Thyroid gland (tissue), 4 donors: ENCODE data around the gene COL9A3. TPM values are rescaled to one million over a fixed set of nuclear protein-coding genes. Genes with fewer than 3 reads are reported as not detected.

Experiments used
- DNase-seq, 2 donors: peaks; one replicate each; pipeline ENCODE4 v3.0.0-alpha.2; 2019
- H3K27ac ChIP-seq, 3 donors: fragments of 200-600 bp; sonication (generic); 1 replicate in 2 of 3; 2 replicates in 1 of 3; pipeline ENCODE4 v1.5.1; 2016 to 2019; ENCODE audit warnings: mild to moderate bottlenecking in 1 of 3, moderate library complexity in 1 of 3
- H3K27me3 ChIP-seq: fragments of 200-600 bp; sonication (generic); one replicate; pipeline ENCODE4 v1.5.1; 2019
- H3K36me3 ChIP-seq, 2 donors: fragments of 200-600 bp; sonication (generic); one replicate each; pipeline ENCODE4 v1.5.1; 2016 to 2019
- H3K4me1 ChIP-seq, 2 donors: fragments of 200-600 bp; sonication (generic); one replicate each; pipeline ENCODE4 v1.5.1; 2017 to 2019
- H3K4me3 ChIP-seq, 3 donors: fragments of 200-600 bp; sonication (generic); replicated peaks in 1 of 3; 1 replicate in 2 of 3; 2 replicates in 1 of 3; pipeline ENCODE4 v1.5.1; 2016; ENCODE audit warnings: mild to moderate bottlenecking in 1 of 3
- H3K9me3 ChIP-seq: fragments of 200-600 bp; sonication (generic); one replicate; pipeline ENCODE4 v1.5.1; 2017
- POLR2A ChIP-seq, 2 donors: fragments of 450-650 bp; IDR thresholded peaks; one replicate each; pipeline ENCODE4 v1.6.1; 2017; ENCODE audit warnings: antibody characterized with exemption in 2 of 2, mild to moderate bottlenecking in 2 of 2, moderate library complexity in 1 of 2
- WGBS, 2 donors: methylation state at CpG; one replicate each; pipeline ENCODE4 v1.1.5; 2017; 5-methylcytosine and 5-hydroxymethylcytosine counted together
- intact Hi-C: fragments of 100-400 bp; cut with DNase I; formaldehyde crosslinking; loops from one replicate; pipeline ENCODE4 v1.15.1; 2023
- total RNA-seq, 4 donors: library from RNA; depleted of rRNA; stranded (reverse); fragments of >200 nt; gene quantifications; one replicate each; pipeline ENCODE4 v1.2.3, GENCODE V29; 2016
- TF ChIP-seq, protein P1 (sequence below), 6 experiments: fragments of 200-600 bp in 3 of 6; fragments of 450-650 bp in 3 of 6; sonication (generic) in 3 of 6; IDR thresholded peaks; one replicate each; pipeline ENCODE4 v1.5.1; 2016 to 2019; ENCODE audit warnings: antibody characterized with exemption in 6 of 6, mild to moderate bottlenecking in 2 of 6, inconsistent platforms in 1 of 6, moderate library complexity in 1 of 6

Gene COL9A3
- total RNA-seq, 4 donors from 2014 or later, result 5.3 to 113 (median 62.8) TPM

- 90 to 91% methylated on average over 17 to 19 of the region's 23 CpGs for WGBS, 2 donors
- H3K36me3 ChIP-seq, result peaks cover 42 to 47% of the 10 kb centered on the region in 2 donors
- no peaks in the 10 kb centered on the region for H3K27me3 ChIP-seq
- DNase-seq, result no peak
- intact Hi-C loops, result loop anchor here (2.0 to 5.0 kb wide), 2 partner anchors 53 to 140 kb away; partner anchors contain the start of gene TCFL5
- H3K4me3 ChIP-seq, result no peak overlapping the region
- peaks cover 8 to 23% of the 10 kb centered on the region in 2 donors for H3K4me1 ChIP-seq
- no peaks in the 10 kb centered on the region for H3K9me3 ChIP-seq
- TF ChIP-seq, protein P1, sequence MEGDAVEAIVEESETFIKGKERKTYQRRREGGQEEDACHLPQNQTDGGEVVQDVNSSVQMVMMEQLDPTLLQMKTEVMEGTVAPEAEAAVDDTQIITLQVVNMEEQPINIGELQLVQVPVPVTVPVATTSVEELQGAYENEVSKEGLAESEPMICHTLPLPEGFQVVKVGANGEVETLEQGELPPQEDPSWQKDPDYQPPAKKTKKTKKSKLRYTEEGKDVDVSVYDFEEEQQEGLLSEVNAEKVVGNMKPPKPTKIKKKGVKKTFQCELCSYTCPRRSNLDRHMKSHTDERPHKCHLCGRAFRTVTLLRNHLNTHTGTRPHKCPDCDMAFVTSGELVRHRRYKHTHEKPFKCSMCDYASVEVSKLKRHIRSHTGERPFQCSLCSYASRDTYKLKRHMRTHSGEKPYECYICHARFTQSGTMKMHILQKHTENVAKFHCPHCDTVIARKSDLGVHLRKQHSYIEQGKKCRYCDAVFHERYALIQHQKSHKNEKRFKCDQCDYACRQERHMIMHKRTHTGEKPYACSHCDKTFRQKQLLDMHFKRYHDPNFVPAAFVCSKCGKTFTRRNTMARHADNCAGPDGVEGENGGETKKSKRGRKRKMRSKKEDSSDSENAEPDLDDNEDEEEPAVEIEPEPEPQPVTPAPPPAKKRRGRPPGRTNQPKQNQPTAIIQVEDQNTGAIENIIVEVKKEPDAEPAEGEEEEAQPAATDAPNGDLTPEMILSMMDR (IDR thresholded peaks at IDR 0.05), result no peak
- no peak for TF ChIP-seq POLR2A (IDR thresholded peaks at IDR 0.05)
- no peak overlapping the region for H3K27ac ChIP-seq
Measured at GRCh38 chr20:62807444-62808210, 9.2 kb upstream of the COL9A3 start.

- Histone ChIP-seq H3K27ac (no peak overlapping the region), H3K4me3 (no peak overlapping the region), H3K9me3 (no peaks in the 10 kb centered on the region), H3K27me3 (no peaks in the 10 kb centered on the region), H3K4me1 (peaks cover 8 to 23% of the 10 kb centered on the region in 2 donors), H3K36me3 (peaks cover 46 to 49% of the 10 kb centered on the region in 2 donors)
- intact Hi-C loops, result loop anchor here (5.0 kb wide), 1 partner anchor 141 kb away; no protein-coding TSS in a partner anchor
- TF ChIP-seq, protein P1 (IDR thresholded peaks at IDR 0.05), result peak; percentile 69 to 95 (median 78)
- TF ChIP-seq POLR2A (IDR thresholded peaks at IDR 0.05), result no peak
- WGBS, 2 donors, result 48 to 59% methylated on average over 13 to 17 of the region's 21 CpGs
- DNase-seq, result peak; percentile 57 to 65
Measured at GRCh38 chr20:62808211-62808865, 8.5 kb upstream of the COL9A3 start.

DNA sequence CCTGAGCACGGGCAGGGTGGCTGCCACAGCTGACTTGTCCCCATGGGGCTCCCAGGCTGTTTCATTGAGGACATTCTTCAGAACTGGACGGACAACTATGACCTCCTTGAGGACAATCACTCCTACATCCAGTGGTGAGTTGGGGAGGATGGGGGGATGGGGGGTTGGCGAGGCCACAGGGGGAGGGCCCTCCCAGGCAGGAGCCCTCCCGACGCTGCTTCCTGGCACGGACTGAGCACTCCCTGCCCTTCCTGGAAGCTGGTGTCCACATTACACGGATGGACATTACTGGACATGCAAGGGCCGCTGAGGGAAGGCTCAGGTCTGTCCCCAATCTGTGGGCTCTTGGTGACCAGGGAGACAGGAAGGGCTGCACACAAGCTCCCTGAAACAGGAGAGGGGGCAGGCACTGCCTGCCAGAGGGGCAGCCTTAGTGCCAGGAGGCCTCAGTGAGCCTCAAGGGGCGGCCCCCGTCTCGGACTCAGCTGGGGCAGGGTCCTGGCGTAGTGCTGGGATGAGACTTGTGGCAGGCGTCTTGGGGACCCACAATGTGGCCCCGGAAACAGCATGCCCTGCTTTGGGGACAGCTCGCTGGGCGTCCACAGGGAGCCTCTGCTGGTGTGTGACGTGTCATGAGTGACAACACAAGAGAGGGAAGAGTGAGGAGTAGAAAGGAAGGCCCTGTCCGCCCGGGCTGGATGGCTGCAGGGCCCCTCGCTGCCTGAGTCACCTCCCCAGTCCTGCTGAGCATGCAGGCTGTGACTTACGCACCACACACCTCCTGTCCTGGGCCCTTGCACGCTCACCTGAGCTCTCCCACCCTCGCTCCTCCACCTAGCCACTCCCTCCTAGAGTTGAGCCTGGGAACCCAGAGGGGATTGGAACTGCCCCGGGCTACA lies 7.1 kb upstream of the COL9A3 start:
- H3K36me3 ChIP-seq, result peaks cover 46 to 49% of the 10 kb centered on the region in 2 donors
- 92 to 96% methylated on average over 18 to 22 of the region's 24 CpGs for WGBS, 2 donors

DNA sequence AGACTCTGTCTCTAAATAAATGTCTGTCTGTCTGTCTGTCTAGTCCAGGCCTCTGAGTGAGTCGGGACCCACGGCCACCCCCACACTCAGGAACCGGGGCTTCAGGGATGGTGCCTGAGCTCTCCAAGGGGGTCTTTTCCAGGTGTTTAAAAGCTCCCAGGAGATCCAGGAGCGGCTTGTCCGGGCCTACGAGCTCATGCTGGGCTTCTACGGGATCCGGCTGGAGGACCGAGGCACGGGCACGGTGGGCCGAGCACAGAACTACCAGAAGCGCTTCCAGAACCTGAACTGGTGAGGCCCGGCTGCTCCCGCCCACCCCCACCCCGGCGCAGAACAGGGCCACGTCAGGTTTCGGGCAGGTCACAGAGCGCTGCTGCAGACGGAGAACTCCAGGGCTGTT lies 5.5 kb upstream of the COL9A3 start:
- H3K9me3 ChIP-seq, result no peaks in the 10 kb centered on the region
- intact Hi-C loops, result no loop called here
- TF ChIP-seq, protein P1 (IDR thresholded peaks at IDR 0.05), result no peak
- TF ChIP-seq POLR2A (IDR thresholded peaks at IDR 0.05), result no peak
- no peaks in the 10 kb centered on the region for H3K27me3 ChIP-seq
- H3K36me3 ChIP-seq, result peaks cover 46 to 49% of the 10 kb centered on the region in 2 donors
- WGBS, 2 donors, result 81 to 99% methylated on average over 5 to 12 of the region's 21 CpGs
- H3K4me1 ChIP-seq, result peaks cover 11 to 31% of the 10 kb centered on the region in 2 donors
- H3K27ac ChIP-seq, result no peak overlapping the region
- no peak overlapping the region for H3K4me3 ChIP-seq
- DNase-seq, result no peak

More for the DNA sequence above, 7.1 kb upstream of the COL9A3 start:
- Histone ChIP-seq H3K4me3 (no peak overlapping the region), H3K4me1 (peaks cover 8 to 23% of the 10 kb centered on the region in 2 donors), H3K27me3 (no peaks in the 10 kb centered on the region), H3K9me3 (no peaks in the 10 kb centered on the region), H3K27ac (no peak overlapping the region)
- intact Hi-C loops, result loop anchor here (5.0 kb wide), 1 partner anchor 142 kb away; no protein-coding TSS in a partner anchor
- no peak for DNase-seq
- TF ChIP-seq POLR2A (IDR thresholded peaks at IDR 0.05), result no peak
- TF ChIP-seq, protein P1 (IDR thresholded peaks at IDR 0.05), result no peak
